B cell (primary cell): Measurements from ENCODE around the gene GRIK5. TPM values are rescaled to one million over a fixed set of nuclear protein-coding genes. Genes with fewer than 3 reads are reported as not detected.

Experiments
- ATAC-seq: fragments of 200-7000 bp; cut with Tn5 transposase; one replicate; pipeline ENCODE4 v1.10.0; 2021; ENCODE audit warnings: low read depth, mild to moderate bottlenecking, moderate number of reproducible peaks, moderate library complexity
- CTCF ChIA-PET: fragments of 350-600 bp; sonication (Branson Sonifier 250); formaldehyde crosslinking; loops from one replicate; lab custom pipeline; 2021; ENCODE audit warnings: antibody characterized with exemption, inconsistent platforms; lab: Charles Lee
- POLR2A ChIA-PET: fragments of 350-600 bp; sonication (Branson Sonifier 250); formaldehyde crosslinking; loops from one replicate; lab custom pipeline; 2021; ENCODE audit warnings: antibody characterized with exemption; lab: Charles Lee
- DNase-seq: peaks from one replicate; pipeline ENCODE4 v3.0.0; 2013
- H2AFZ ChIP-seq: 2 replicates; pipeline ENCODE4 v1.6.1; 2012; ENCODE audit warnings: mild to moderate bottlenecking, low read depth, low read length; ENCODE audit not compliant: insufficient read depth, poor library complexity, severe bottlenecking
- H3K27ac ChIP-seq, 2 donors: 1 replicate in 1 of 2; 2 replicates in 1 of 2; pipeline ENCODE4 v1.5.1; 2012 to 2013; ENCODE audit warnings: low read length in 2 of 2, mild to moderate bottlenecking in 2 of 2, moderate library complexity in 1 of 2
- H3K27me3 ChIP-seq, 4 experiments: fragments of 200-600 bp in 1 of 4; sonication (generic) in 1 of 4; replicated peaks in 1 of 4; 1 replicate in 2 of 4; 2 replicates in 2 of 4; pipeline versions ENCODE4 v1.6.1 to v1.7.0; 2013 to 2016; ENCODE audit warnings: low read length in 3 of 4, mild to moderate bottlenecking in 2 of 4, mixed read lengths in 1 of 4, moderate library complexity in 1 of 4; ENCODE audit not compliant: insufficient read depth in 4 of 4, control insufficient read depth in 3 of 4; ENCODE audit errors: control extremely low read depth in 1 of 4
- H3K36me3 ChIP-seq, 2 experiments: replicated peaks in 1 of 2; 1 replicate in 1 of 2; 2 replicates in 1 of 2; pipeline versions ENCODE4 v1.6.1 to v1.7.1; 2013; ENCODE audit warnings: low read length in 1 of 2; ENCODE audit not compliant: insufficient read depth in 2 of 2, control insufficient read depth in 1 of 2; ENCODE audit errors: control extremely low read depth in 1 of 2, extremely low read depth in 1 of 2
- H3K4me1 ChIP-seq, 2 donors: fragments of 200-600 bp in 1 of 2; sonication (generic) in 1 of 2; 1 replicate in 1 of 2; 2 replicates in 1 of 2; pipeline versions ENCODE4 v1.5.1 to v1.6.1; 2013 to 2017; ENCODE audit warnings: low read length in 2 of 2; ENCODE audit not compliant: control insufficient read depth in 2 of 2, insufficient read depth in 2 of 2
- H3K4me2 ChIP-seq: replicated peaks from 2 replicates; pipeline ENCODE3; 2012; ENCODE audit warnings: mild to moderate bottlenecking, low read depth, low read length; ENCODE audit not compliant: poor library complexity, severe bottlenecking
- H3K4me3 ChIP-seq, 5 experiments: fragments of 200-600 bp in 1 of 5; sonication (generic) in 1 of 5; 1 replicate in 3 of 5; 2 replicates in 2 of 5; pipeline versions ENCODE4 v1.5.1 to v1.7.0; 2011 to 2016; ENCODE audit warnings: low read length in 4 of 5, mild to moderate bottlenecking in 4 of 5, low read depth in 2 of 5, control low read depth in 1 of 5, moderate library complexity in 1 of 5; ENCODE audit not compliant: insufficient read depth in 1 of 5; ENCODE audit errors: control extremely low read depth in 1 of 5, extremely low read depth in 1 of 5
- H3K79me2 ChIP-seq: fragments of 200-600 bp; sonication (generic); one replicate; pipeline ENCODE4 v1.6.0; 2016; ENCODE audit warnings: low read length; ENCODE audit not compliant: control insufficient read depth, insufficient read depth
- H3K9ac ChIP-seq: fragments of 200-600 bp; sonication (generic); 2 replicates; pipeline ENCODE4 v1.6.1; 2017; ENCODE audit warnings: mild to moderate bottlenecking, low read length, moderate library complexity
- H3K9me3 ChIP-seq, 3 donors: one replicate each; pipeline versions ENCODE4 v1.6.1 to v1.7.1; 2013; ENCODE audit warnings: low read length in 2 of 3; ENCODE audit not compliant: control insufficient read depth in 2 of 3, insufficient read depth in 1 of 3; ENCODE audit errors: control extremely low read depth in 1 of 3
- H4K20me1 ChIP-seq: 2 replicates; pipeline ENCODE4 v1.6.0; 2012; ENCODE audit warnings: mild to moderate bottlenecking, low read length; ENCODE audit not compliant: insufficient read depth, control insufficient read depth, poor library complexity, severe bottlenecking
- H3K27ac Mint-ChIP-seq: one replicate; pipeline ENCODE4 v1.8.0; 2021; ENCODE audit warnings: mixed read lengths
- H3K27me3 Mint-ChIP-seq: one replicate; pipeline ENCODE4 v1.8.0; 2021; ENCODE audit warnings: mixed read lengths
- H3K4me1 Mint-ChIP-seq: one replicate; pipeline ENCODE4 v1.8.0; 2021; ENCODE audit warnings: mixed read lengths
- H3K4me3 Mint-ChIP-seq: one replicate; pipeline ENCODE4 v1.8.0; 2021; ENCODE audit warnings: mixed read lengths
- H3K9me3 Mint-ChIP-seq: one replicate; pipeline ENCODE4 v1.8.0; 2022; ENCODE audit warnings: mixed read lengths; ENCODE audit not compliant: insufficient read depth
- CTCF ChIP-seq: fragments of 200-600 bp; IDR thresholded peaks from one replicate; pipeline ENCODE4 v1.8.0; 2022; ENCODE audit warnings: antibody characterized with exemption, mild to moderate bottlenecking
- EZH2 ChIP-seq: IDR thresholded peaks from 2 replicates; pipeline ENCODE4 v1.6.1; 2012; ENCODE audit warnings: borderline replicate concordance, low read depth, mild to moderate bottlenecking, moderate library complexity, low read length; ENCODE audit not compliant: insufficient read depth, poor library complexity, severe bottlenecking
- whole genome bisulfite sequencing: methylation state at CpG from one replicate; pipeline ENCODE4 v1.1.5; 2013; ENCODE audit warnings: missing lambda C conversion rate; ENCODE audit not compliant: insufficient coverage; 5-methylcytosine and 5-hydroxymethylcytosine counted together
- intact Hi-C: fragments of 100-400 bp; cut with micrococcal nuclease; formaldehyde crosslinking; loops from one replicate; pipeline ENCODE4 v1.10.0; 2022
- polyA plus RNA-seq: library from polyadenylated mRNA; depleted of rRNA; stranded (reverse); fragments of >200 nt; gene quantifications from 2 replicates; pipeline ENCODE4 v1.2.3, GENCODE V29; 2012
- total RNA-seq, 2 donors: library from RNA; stranded (reverse); fragments of 120-200 nt in 1 of 2; gene quantifications; 1 replicate in 1 of 2; 2 replicates in 1 of 2; pipeline versions ENCODE4 v1.2.3 to v1.2.4, GENCODE V29; 2013 to 2022

The GRIK5 gene
- total and polyA plus RNA-seq, 2 donors (not counting 1 experiment from before 2014, with no cell fraction given), result 0.09 to 0.27 TPM

- TF ChIP-seq EZH2 (no peak), CTCF (no peak)
- Histone ChIP-seq H3K79me2 (peaks cover 2% of the 10 kb centered on the region), H3K4me2 (no peak overlapping the region), H3K9ac (no peak overlapping the region), H3K9me3 (no peaks in the 10 kb centered on the region), H4K20me1 (peaks cover 35% of the 10 kb centered on the region), H2AFZ (no peak overlapping the region), H3K4me1 (peaks cover 16 to 43% of the 10 kb centered on the region in 2 donors), H3K27ac (no peak overlapping the region), H3K36me3 (peaks cover 0 to 20% of the 10 kb centered on the region in 2 experiments), H3K27me3 (no peaks in the 10 kb centered on the region), H3K4me3 (no peak overlapping the region)
- POLR2A ChIA-PET, result no interaction called here
- intact Hi-C loops, result no loop called here
- Mint-ChIP-seq H3K27ac (peak overlapping the region; percentile 37), H3K27me3 (no peaks in the 10 kb centered on the region), H3K4me3 (no peak overlapping the region), H3K9me3 (no peaks in the 10 kb centered on the region), H3K4me1 (peaks cover 46% of the 10 kb centered on the region)
- WGBS, result no CpG with 5 or more reads among the region's 11 CpGs
- no peak for ATAC-seq
- CTCF ChIA-PET, result no interaction called here
- DNase-seq, result no peak
These were observed 17.0 kb upstream of the GRIK5 start for GRCh38 chr19:42086770-42087550.

GRCh38 chr19:42086188-42086736, 16.3 kb upstream of the GRIK5 start:
- Histone ChIP-seq H3K4me3 (no peak overlapping the region), H2AFZ (no peak overlapping the region), H3K27ac (no peak overlapping the region), H4K20me1 (peaks cover 35% of the 10 kb centered on the region), H3K9me3 (no peaks in the 10 kb centered on the region), H3K27me3 (no peaks in the 10 kb centered on the region), H3K4me2 (no peak overlapping the region), H3K79me2 (peaks cover 5% of the 10 kb centered on the region), H3K4me1 (peaks cover 16 to 36% of the 10 kb centered on the region in 2 donors), H3K9ac (no peak overlapping the region), H3K36me3 (peaks cover 4 to 19% of the 10 kb centered on the region in 2 experiments)
- no peaks in the 10 kb centered on the region for H3K9me3 Mint-ChIP-seq
- intact Hi-C loops, result no loop called here
- no peak for DNase-seq
- H3K4me3 Mint-ChIP-seq, result no peak overlapping the region
- 87% methylated on average over 3 of the region's 9 CpGs for WGBS
- ATAC-seq, result no peak
- H3K27ac Mint-ChIP-seq, result peak overlapping the region; percentile 17
- no peaks in the 10 kb centered on the region for H3K27me3 Mint-ChIP-seq
- TF ChIP-seq CTCF (no peak), EZH2 (no peak)
- peaks cover 49% of the 10 kb centered on the region for H3K4me1 Mint-ChIP-seq
- ChIA-PET POLR2A (no interaction called here), CTCF (no interaction called here)
